Skeletal muscle tissue (tissue), 4 donors: ENCODE results near the gene POGLUT3. TPM values are rescaled to one million over a fixed set of nuclear protein-coding genes. Genes with fewer than 3 reads are reported as not detected.

Experiments used
- H3K27ac ChIP-seq: one replicate; pipeline ENCODE4 v1.7.0; 2013; ENCODE audit warnings: mild to moderate bottlenecking, low read depth, low read length, inconsistent platforms
- H3K27me3 ChIP-seq, 3 donors: one replicate each; pipeline ENCODE4 v1.7.0; 2013; ENCODE audit warnings: low read length in 3 of 3; ENCODE audit not compliant: control insufficient read depth in 3 of 3, insufficient read depth in 3 of 3
- H3K36me3 ChIP-seq, 3 donors: one replicate each; pipeline ENCODE4 v1.7.0; 2013; ENCODE audit warnings: low read length in 3 of 3; ENCODE audit not compliant: control insufficient read depth in 3 of 3, insufficient read depth in 3 of 3
- H3K4me1 ChIP-seq, 3 donors: one replicate each; pipeline ENCODE4 v1.7.0; 2013; ENCODE audit warnings: low read length in 3 of 3, mild to moderate bottlenecking in 3 of 3; ENCODE audit not compliant: control insufficient read depth in 3 of 3, insufficient read depth in 3 of 3
- H3K4me3 ChIP-seq, 3 donors: one replicate each; pipeline ENCODE4 v1.7.0; 2013; ENCODE audit warnings: low read length in 3 of 3
- H3K9ac ChIP-seq, 3 donors: one replicate each; pipeline ENCODE4 v1.7.0; 2013; ENCODE audit warnings: low read length in 3 of 3, mild to moderate bottlenecking in 3 of 3, moderate library complexity in 2 of 3, low read depth in 1 of 3
- H3K9me3 ChIP-seq, 3 donors: one replicate each; pipeline ENCODE4 v1.7.0; 2013; ENCODE audit warnings: low read length in 3 of 3; ENCODE audit not compliant: control insufficient read depth in 3 of 3
- total RNA-seq: library from RNA; depleted of rRNA; stranded (reverse); fragments of >200 nt; gene quantifications from one replicate; pipeline ENCODE4 v1.2.3, GENCODE V29; 2014
- donor health status: Osteomylitis.

The POGLUT3 gene
- total RNA-seq, 1 donor from 2014 or later = 20.4 TPM

DNA sequence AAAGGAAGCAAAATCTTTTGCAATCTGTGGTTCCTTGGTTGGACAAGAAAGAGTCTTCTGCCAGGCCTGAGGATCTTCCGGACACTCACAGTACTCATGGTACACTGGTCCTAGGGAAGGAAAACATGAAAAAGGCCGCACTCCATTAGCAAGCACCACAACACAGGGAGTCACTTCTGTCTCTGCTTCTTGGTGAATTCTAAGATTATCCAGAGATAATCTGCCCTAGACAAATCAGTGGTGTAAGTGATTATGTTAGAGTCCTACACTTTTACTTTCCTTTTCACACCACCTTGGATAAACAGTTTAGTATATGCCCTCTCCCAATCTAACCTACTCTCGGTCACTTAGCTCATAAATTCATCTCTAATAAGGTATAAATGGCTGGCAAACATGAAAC, 11.9 kb downstream of the POGLUT3 start:
- H3K9ac ChIP-seq = no peak overlapping the region
- H3K27me3 ChIP-seq = no peaks in the 10 kb centered on the region
- no peak overlapping the region for H3K4me3 ChIP-seq
- H3K27ac ChIP-seq = no peak overlapping the region
- peaks cover 8 to 41% (median 25%) of the 10 kb centered on the region in 3 donors for H3K36me3 ChIP-seq
- H3K9me3 ChIP-seq = no peaks in the 10 kb centered on the region
- H3K4me1 ChIP-seq = no peaks in the 10 kb centered on the region

DNA sequence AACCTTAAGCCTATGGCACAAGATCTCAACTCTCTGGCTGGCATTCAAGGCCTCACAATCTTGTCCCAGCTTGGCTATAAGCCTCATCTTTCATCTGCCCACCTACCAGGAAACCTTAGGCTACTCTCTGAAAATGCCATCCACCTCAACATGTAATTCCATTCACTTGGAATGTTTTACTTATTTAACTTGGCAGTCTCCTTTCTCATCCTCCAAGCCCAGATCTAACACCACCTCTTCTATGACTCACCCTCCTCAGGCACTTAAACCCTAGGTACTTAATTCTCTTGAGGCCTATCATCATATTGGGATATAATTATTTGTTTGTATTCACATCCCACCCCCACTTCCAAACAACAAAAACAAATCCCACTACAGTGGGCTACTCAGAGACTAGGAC, 15.0 kb downstream of the POGLUT3 start:
- no peaks in the 10 kb centered on the region for H3K9me3 ChIP-seq
- H3K27me3 ChIP-seq = no peaks in the 10 kb centered on the region
- H3K4me1 ChIP-seq = no peaks in the 10 kb centered on the region
- peaks cover 4 to 37% (median 37%) of the 10 kb centered on the region in 3 donors for H3K36me3 ChIP-seq
- no peak overlapping the region for H3K27ac ChIP-seq
- H3K9ac ChIP-seq = no peak overlapping the region
- H3K4me3 ChIP-seq = no peak overlapping the region

DNA sequence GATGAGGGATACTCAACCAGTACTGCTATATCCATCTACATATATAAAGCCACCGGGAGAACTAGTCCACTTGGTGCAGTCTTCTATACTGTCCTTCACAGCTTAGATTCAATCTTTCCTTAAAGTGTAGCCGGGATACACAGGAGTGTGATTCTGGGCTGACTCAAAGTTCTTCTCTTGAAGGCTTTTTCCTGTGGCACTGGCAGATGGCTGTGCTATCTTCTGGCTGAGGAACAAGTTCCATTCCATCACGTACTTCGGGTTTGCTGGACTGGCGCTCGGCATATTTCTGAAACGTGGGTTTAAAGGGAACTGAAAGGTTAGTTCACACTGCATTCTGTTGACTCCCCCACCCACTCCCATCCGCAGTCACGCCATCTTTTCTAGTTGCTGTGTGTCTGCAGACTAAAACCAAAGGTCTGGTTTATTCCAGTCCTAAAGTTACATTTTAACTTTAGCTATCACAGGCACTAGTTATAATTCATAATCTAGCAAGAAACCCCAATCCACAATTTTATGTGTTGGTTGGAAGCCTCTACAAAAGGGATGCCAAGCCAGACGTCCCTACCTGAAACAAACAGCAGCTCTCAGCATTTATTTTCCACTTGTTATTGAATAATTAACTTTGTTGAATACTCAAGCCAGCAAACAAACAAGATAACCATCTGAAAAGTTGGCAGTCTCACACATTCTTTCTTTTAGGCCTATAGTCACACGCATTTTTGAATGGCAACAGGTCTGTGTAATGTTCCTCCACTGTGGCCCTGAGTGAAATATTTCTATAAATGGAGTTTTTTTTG, 23.3 kb downstream of the POGLUT3 start:
- no peaks in the 10 kb centered on the region for H3K9me3 ChIP-seq
- H3K4me1 ChIP-seq = no peaks in the 10 kb centered on the region
- H3K9ac ChIP-seq = no peak overlapping the region
- no peak overlapping the region for H3K27ac ChIP-seq
- peaks cover 9 to 30% (median 21%) of the 10 kb centered on the region in 3 donors for H3K36me3 ChIP-seq
- H3K27me3 ChIP-seq = no peaks in the 10 kb centered on the region
- H3K4me3 ChIP-seq = no peak overlapping the region

DNA sequence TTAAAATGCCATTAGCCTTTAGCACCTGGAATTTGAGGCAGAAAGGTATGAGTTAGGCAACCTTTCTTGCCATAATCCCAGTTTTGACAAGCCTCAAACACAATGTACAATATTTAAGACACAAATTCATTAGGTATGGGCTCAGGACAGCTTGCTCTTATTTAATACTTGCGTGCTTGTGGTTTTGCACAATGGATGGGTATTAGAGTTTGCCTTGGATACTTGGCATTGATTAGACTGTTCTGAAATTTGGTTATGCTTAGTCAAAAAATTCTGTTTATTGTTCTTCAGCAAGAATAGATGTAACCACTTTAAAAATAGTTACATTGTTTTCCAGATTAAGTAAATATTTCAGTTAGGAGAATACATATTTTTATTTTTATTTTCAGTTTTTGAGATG, 25.5 kb downstream of the POGLUT3 start:
- no peaks in the 10 kb centered on the region for H3K9me3 ChIP-seq
- peaks cover 9 to 24% (median 21%) of the 10 kb centered on the region in 3 donors for H3K36me3 ChIP-seq
- no peaks in the 10 kb centered on the region for H3K4me1 ChIP-seq
- H3K4me3 ChIP-seq = no peak overlapping the region
- H3K27me3 ChIP-seq = no peaks in the 10 kb centered on the region
- no peak overlapping the region for H3K9ac ChIP-seq
- no peak overlapping the region for H3K27ac ChIP-seq

DNA sequence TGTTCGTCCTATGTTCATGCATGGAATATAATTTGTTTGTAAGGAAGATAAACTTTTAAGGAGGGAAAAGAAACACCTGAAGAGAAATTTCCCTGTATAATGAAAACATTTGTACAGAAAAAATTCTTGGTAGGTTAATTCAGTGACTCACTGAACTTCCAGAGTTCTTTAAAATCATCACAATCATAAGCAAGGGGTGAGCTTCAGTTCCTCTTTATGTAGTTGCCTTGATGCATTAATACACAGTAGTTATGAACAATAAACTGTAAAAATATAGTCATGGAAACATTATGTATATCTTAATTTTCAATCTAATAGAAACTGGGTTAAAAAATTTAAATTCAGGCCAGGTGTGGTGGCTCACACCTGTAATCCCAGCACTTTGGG, 29.7 kb downstream of the POGLUT3 start:
- no peak overlapping the region for H3K4me3 ChIP-seq
- no peaks in the 10 kb centered on the region for H3K27me3 ChIP-seq
- H3K36me3 ChIP-seq = no peaks in the 10 kb centered on the region
- H3K27ac ChIP-seq = no peak overlapping the region
- peaks cover 0 to 6% (median 2%) of the 10 kb centered on the region in 3 donors for H3K4me1 ChIP-seq
- H3K9me3 ChIP-seq = no peaks in the 10 kb centered on the region
- no peak overlapping the region for H3K9ac ChIP-seq

DNA sequence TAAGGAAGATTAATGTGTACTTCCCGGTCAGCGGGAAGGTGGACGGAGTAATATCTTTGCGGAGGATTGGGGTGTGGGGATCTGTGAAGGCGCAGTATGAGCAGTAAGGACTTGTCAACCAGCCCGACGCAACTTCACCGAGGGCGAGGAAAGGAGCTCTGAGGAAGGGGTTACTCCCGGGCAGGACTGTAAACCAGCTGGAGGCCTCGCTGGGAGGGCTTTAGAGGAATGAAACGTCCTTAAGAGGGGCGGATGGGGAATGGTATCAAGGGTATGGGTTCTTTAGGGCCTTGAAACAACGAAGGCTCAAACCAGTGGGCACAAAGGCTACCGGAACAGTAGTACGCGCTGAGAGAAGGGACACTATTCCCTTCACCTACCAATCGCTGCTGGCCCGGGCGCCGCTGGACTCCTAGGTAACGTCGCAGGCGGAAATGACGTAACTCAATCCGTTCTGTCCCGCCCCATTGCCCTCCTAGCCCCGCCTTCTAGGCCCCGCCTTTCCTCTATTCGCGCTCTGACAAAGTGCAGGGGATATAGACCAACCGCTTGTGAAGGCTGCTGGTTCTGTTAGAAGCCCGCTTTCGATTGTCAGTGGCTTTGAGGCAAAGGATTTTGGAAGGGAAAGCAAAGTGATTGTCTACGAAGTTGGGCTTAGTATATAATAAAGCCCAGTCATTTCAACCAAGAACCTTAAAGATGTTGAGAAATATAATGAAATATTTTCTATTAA, 30.9 kb downstream of the POGLUT3 start, which contains the start of gene C11orf65:
TSS of gene C11orf65 (minus strand) at position 439 of the 733 bp plus-strand sequence. CDS start 5,970 bp downstream, outside the sequence.
- Histone ChIP-seq H3K4me1 (peaks cover 0 to 6% (median 2%) of the 10 kb centered on the region in 3 donors), H3K36me3 (no peaks in the 10 kb centered on the region), H3K4me3 (peak within 1 kb of the TSS; percentile 85 to 100 (median 98)), H3K9me3 (no peaks in the 10 kb centered on the region), H3K27ac (peak within 1 kb of the TSS; percentile 99), H3K9ac (peak within 1 kb of the TSS; percentile 96 to 100 (median 96)), H3K27me3 (no peaks in the 10 kb centered on the region)

DNA sequence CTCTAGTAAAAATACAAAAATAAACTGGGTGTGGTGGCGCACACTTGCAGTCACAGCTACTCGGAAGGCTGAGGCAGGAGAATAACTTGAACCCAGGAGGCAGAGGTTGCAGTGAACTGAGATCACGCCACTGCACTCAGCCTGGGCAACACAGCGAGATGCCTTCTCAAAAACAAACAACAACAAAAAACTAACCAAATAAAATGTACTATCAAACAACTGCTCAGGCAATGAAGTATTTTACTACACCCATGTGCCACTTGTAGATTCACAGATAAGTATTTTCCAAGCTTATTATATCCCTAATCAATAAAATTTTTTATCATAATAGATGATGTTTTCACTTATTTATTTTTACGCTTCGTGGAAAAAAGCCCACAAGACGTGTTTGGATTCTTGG, 31.8 kb downstream of the POGLUT3 start:
- H3K27me3 ChIP-seq = no peaks in the 10 kb centered on the region
- peaks cover 0 to 6% (median 2%) of the 10 kb centered on the region in 3 donors for H3K4me1 ChIP-seq
- peak overlapping the region; percentile 96 to 100 (median 96) for H3K9ac ChIP-seq
- H3K36me3 ChIP-seq = no peaks in the 10 kb centered on the region
- H3K4me3 ChIP-seq = peak overlapping the region; percentile 85 to 100 (median 98)
- peak overlapping the region; percentile 99 for H3K27ac ChIP-seq
- H3K9me3 ChIP-seq = no peaks in the 10 kb centered on the region

DNA sequence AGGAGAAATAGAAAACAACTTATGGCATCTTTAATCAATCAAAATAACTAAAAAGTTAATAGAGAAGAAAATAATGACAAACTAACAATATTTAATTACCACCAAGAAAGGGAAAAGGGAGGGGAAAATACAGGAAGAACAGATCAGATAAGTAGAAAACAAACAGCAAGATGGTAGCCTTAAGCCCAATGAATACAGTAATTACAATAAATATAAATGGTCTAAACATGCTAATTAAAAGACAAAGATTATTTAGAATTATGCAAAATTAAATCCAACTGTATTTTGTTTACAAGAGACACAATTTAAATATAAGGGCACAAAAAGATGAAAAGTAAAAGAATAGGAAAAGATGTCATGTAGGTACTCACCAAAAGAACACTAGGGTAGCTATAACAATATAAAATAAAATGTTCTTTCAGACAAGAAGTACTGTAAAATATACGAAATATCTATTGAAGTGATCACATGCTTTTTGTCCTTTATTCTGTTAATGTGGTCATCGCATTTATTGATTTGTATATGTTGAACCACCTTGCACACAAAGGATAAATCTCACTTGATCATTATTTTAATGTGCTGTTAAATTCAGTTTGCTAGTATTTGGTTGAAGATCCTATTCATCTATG, 44.9 kb downstream of the POGLUT3 start:
- H3K27ac ChIP-seq = no peak overlapping the region
- H3K27me3 ChIP-seq = no peaks in the 10 kb centered on the region
- no peaks in the 10 kb centered on the region for H3K4me1 ChIP-seq
- H3K9me3 ChIP-seq = peaks cover 0 to 5% (median 0%) of the 10 kb centered on the region in 3 donors
- no peaks in the 10 kb centered on the region for H3K36me3 ChIP-seq
- H3K4me3 ChIP-seq = no peak overlapping the region
- H3K9ac ChIP-seq = no peak overlapping the region
